Measurements from ENCODE around the gene TBC1D8.

DNA sequence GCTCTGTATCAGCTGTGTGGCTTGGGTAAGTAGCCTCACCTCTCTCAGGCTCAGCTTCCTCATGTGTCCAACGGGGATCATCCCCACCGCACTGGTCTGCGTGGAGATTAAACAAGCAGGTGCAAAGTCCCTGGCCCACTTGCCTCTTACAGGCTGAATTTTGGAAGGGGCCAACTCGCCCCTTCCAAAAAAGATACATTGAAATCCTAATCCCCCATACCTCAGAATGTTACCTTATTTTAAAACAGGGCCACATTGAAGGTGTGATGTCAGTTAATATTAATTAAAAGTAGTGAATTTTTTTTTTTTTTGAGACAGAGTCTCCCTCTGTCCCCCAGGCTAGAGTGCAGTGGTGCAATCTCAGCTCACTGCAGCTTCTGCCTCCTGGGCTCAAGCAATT, 34.8 kb downstream of the TBC1D8 start:
- TF ChIP-seq, protein P1, sequence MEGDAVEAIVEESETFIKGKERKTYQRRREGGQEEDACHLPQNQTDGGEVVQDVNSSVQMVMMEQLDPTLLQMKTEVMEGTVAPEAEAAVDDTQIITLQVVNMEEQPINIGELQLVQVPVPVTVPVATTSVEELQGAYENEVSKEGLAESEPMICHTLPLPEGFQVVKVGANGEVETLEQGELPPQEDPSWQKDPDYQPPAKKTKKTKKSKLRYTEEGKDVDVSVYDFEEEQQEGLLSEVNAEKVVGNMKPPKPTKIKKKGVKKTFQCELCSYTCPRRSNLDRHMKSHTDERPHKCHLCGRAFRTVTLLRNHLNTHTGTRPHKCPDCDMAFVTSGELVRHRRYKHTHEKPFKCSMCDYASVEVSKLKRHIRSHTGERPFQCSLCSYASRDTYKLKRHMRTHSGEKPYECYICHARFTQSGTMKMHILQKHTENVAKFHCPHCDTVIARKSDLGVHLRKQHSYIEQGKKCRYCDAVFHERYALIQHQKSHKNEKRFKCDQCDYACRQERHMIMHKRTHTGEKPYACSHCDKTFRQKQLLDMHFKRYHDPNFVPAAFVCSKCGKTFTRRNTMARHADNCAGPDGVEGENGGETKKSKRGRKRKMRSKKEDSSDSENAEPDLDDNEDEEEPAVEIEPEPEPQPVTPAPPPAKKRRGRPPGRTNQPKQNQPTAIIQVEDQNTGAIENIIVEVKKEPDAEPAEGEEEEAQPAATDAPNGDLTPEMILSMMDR (IDR thresholded peaks at IDR 0.05) = no peak
- no peak for TF ChIP-seq POLR2A (IDR thresholded peaks at IDR 0.05)

Data from body of pancreas (tissue), 4 donors.